Stimulated activated CD4-positive, alpha-beta T cell treated with anti-CD3 and anti-CD28 coated beads, Interleukin-2, amount 100 ng/mL, for 4 hours (primary cell): ENCODE results near the gene GABBR1.

Experiments used
- DNase-seq: peaks from one replicate; pipeline ENCODE4 v3.0.0-alpha.2; 2020; ENCODE audit warnings: low read depth

The GABBR1 gene

GRCh38 chr6:29653452-29654038, 20.6 kb upstream of the GABBR1 start:
- DNase-seq: peak; percentile 30

GRCh38 chr6:29652198-29652584, 19.2 kb upstream of the GABBR1 start:
- DNase-seq: no peak

GRCh38 chr6:29651413-29652197, 18.6 kb upstream of the GABBR1 start:
- no peak for DNase-seq

- DNase-seq: peak; percentile 98
Measured at GRCh38 chr6:29649701-29650673, 17.0 kb upstream of the GABBR1 start.

GRCh38 chr6:29647927-29648642, 15.1 kb upstream of the GABBR1 start:
- DNase-seq: no peak

- no peak for DNase-seq
Measured at GRCh38 chr6:29641430-29642148, 8.6 kb upstream of the GABBR1 start.

GRCh38 chr6:29637247-29637646, 4.3 kb upstream of the GABBR1 start:
- no peak for DNase-seq

- no peak for DNase-seq
Measured at GRCh38 chr6:29633534-29633905, 537 bp upstream of the GABBR1 start.

- peak; percentile 70 for DNase-seq
Measured at GRCh38 chr6:29631860-29632731, 887 bp downstream of the GABBR1 start.

GRCh38 chr6:29631209-29631810, 1.7 kb downstream of the GABBR1 start:
- no peak for DNase-seq

GRCh38 chr6:29630315-29630714, 2.7 kb downstream of the GABBR1 start:
- no peak for DNase-seq

- no peak for DNase-seq
Measured at GRCh38 chr6:29629571-29629970, 3.4 kb downstream of the GABBR1 start.

- peak; percentile 45 for DNase-seq
Measured at GRCh38 chr6:29628419-29629281, 4.3 kb downstream of the GABBR1 start.

- peak; percentile 44 for DNase-seq
Measured at GRCh38 chr6:29627755-29628418, 5.1 kb downstream of the GABBR1 start.

- no peak for DNase-seq
Measured at GRCh38 chr6:29626948-29627754, 5.8 kb downstream of the GABBR1 start.

- DNase-seq: no peak
Measured at GRCh38 chr6:29625337-29625930, 7.5 kb downstream of the GABBR1 start.

GRCh38 chr6:29624520-29624961, 8.4 kb downstream of the GABBR1 start:
- no peak for DNase-seq
